HUES48 (cell line): Measurements from ENCODE around the gene RASA3.

Source experiments
- H3K27ac ChIP-seq: one replicate; pipeline ENCODE4 v1.7.0; 2013; ENCODE audit warnings: low read depth, low read length, inconsistent platforms
- H3K27me3 ChIP-seq: 2 replicates; pipeline ENCODE4 v1.6.1; 2013; ENCODE audit warnings: mild to moderate bottlenecking, low read length; ENCODE audit not compliant: control insufficient read depth, insufficient read depth
- H3K36me3 ChIP-seq: 2 replicates; pipeline ENCODE4 v1.6.1; 2013; ENCODE audit warnings: low read length; ENCODE audit not compliant: control insufficient read depth, insufficient read depth
- H3K4me1 ChIP-seq: 2 replicates; pipeline ENCODE4 v1.6.1; 2013; ENCODE audit warnings: mild to moderate bottlenecking, low read length; ENCODE audit not compliant: control insufficient read depth, insufficient read depth
- H3K4me3 ChIP-seq: 2 replicates; pipeline ENCODE4 v1.5.1; 2013; ENCODE audit warnings: mild to moderate bottlenecking, low read depth, low read length
- H3K9ac ChIP-seq: 2 replicates; pipeline ENCODE4 v1.6.1; 2013; ENCODE audit warnings: mild to moderate bottlenecking, low read depth, low read length, moderate library complexity
- H3K9me3 ChIP-seq: 2 replicates; pipeline ENCODE4 v1.6.1; 2013; ENCODE audit warnings: low read length; ENCODE audit not compliant: control insufficient read depth, insufficient read depth

The RASA3 gene

GRCh38 chr13:113960276-113960948, 172.0 kb downstream of the RASA3 start:
- Histone ChIP-seq H3K9me3 (peaks cover 33% of the 10 kb centered on the region), H3K4me3 (no peak overlapping the region), H3K9ac (no peak overlapping the region), H3K36me3 (no peaks in the 10 kb centered on the region), H3K4me1 (no peaks in the 10 kb centered on the region), H3K27me3 (no peaks in the 10 kb centered on the region), H3K27ac (no peak overlapping the region)

DNA sequence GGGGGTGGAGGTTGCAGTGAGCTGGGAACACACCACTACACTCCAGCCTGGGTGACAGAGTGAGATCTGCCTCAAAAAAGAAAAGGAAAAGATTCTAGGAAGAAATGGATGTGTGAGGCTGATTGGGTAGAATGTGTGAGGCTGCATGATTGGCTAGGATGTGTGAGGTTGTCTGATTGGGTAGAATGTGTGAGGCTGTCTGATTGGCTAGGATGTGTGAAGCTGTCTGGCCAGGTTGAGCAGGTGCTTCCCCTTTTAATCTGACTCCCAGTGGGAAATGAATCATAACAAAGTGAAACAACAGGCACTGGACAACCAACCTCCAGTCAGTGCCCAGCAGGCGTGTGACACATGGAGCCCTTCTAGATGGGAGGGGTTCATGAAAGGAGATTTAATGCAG, 173.2 kb downstream of the RASA3 start:
- Histone ChIP-seq H3K27ac (no peak overlapping the region), H3K9me3 (peaks cover 29% of the 10 kb centered on the region)

DNA sequence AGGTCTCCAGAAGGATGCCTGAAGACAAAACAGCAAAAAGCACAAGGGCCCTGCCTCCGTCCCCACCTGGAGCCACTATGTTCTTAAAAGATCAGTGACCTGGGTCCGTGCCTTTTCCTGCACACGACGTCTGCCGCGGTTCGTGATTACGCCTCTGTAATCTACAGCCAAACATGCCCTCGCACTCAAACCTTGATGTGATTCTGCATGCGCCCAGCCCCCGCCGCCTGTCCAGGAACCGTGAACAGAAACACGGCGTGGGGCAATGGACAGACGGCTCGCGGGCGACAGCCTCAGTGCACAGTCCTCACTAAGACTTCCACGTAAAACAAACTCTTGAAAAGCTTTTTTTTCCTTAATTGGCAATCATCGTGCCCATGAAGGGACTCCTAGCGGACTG, 174.1 kb downstream of the RASA3 start:
- Histone ChIP-seq H3K4me3 (no peak overlapping the region), H3K36me3 (no peaks in the 10 kb centered on the region), H3K27ac (no peak overlapping the region), H3K4me1 (no peaks in the 10 kb centered on the region), H3K9ac (no peak overlapping the region), H3K27me3 (no peaks in the 10 kb centered on the region), H3K9me3 (peaks cover 22% of the 10 kb centered on the region)

More for the DNA sequence above, 173.2 kb downstream of the RASA3 start:
- Histone ChIP-seq H3K4me1 (no peaks in the 10 kb centered on the region), H3K27me3 (no peaks in the 10 kb centered on the region), H3K9ac (no peak overlapping the region), H3K36me3 (no peaks in the 10 kb centered on the region), H3K4me3 (no peak overlapping the region)

DNA sequence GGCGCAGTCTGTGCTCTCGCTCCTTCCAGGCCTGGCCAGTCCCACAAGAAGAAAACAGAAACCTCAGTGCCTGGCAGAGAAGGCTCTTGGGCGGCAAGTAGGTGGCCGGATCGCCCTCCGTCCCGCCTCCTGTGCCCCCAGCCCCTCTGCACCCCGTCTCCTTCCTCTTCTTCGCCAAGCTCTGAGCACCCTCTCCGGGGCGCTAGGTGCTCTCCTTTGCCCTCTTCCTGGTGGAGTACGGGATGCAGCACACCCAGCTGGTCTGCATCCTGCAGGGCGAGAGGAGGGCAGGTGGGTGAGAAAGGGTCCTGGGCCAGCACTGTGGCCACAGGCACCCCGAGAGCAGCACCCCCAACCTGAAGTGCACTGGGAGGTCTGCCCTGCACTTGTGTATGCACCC, 175.9 kb downstream of the RASA3 start:
- Histone ChIP-seq H3K9ac (no peak overlapping the region), H3K9me3 (peaks cover 19% of the 10 kb centered on the region), H3K27me3 (no peaks in the 10 kb centered on the region), H3K4me3 (no peak overlapping the region), H3K36me3 (no peaks in the 10 kb centered on the region), H3K27ac (no peak overlapping the region), H3K4me1 (no peaks in the 10 kb centered on the region)

DNA sequence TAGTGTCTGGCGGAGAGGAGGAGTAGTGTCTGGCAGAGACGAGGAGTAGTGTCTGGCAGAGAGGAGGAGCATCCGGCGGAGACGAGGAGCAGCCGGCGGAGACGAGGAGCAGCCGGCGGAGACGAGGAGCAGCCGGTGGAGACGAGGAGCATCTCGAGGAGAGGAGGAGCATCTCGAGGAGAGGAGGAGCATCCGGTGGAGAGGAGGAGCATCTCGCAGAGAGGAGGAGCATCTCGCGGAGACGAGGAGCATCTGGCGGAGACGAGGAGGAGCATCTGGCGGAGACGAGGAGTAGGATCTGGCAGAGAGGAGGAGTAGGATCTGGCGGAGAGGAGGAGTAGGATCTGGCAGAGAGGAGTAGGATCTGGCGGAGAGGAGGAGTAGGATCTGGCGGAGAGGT, 176.7 kb downstream of the RASA3 start:
- Histone ChIP-seq H3K27me3 (no peaks in the 10 kb centered on the region), H3K4me1 (no peaks in the 10 kb centered on the region), H3K9me3 (peaks cover 15% of the 10 kb centered on the region), H3K27ac (no peak overlapping the region), H3K36me3 (no peaks in the 10 kb centered on the region), H3K4me3 (no peak overlapping the region), H3K9ac (no peak overlapping the region)

GRCh38 chr13:113955235-113955634, 177.2 kb downstream of the RASA3 start:
- no peaks in the 10 kb centered on the region for H3K36me3 ChIP-seq
- no peaks in the 10 kb centered on the region for H3K4me1 ChIP-seq
- no peak overlapping the region for H3K9ac ChIP-seq
- H3K4me3 ChIP-seq = no peak overlapping the region
- no peaks in the 10 kb centered on the region for H3K27me3 ChIP-seq
- no peak overlapping the region for H3K27ac ChIP-seq
- H3K9me3 ChIP-seq = peaks cover 12% of the 10 kb centered on the region

DNA sequence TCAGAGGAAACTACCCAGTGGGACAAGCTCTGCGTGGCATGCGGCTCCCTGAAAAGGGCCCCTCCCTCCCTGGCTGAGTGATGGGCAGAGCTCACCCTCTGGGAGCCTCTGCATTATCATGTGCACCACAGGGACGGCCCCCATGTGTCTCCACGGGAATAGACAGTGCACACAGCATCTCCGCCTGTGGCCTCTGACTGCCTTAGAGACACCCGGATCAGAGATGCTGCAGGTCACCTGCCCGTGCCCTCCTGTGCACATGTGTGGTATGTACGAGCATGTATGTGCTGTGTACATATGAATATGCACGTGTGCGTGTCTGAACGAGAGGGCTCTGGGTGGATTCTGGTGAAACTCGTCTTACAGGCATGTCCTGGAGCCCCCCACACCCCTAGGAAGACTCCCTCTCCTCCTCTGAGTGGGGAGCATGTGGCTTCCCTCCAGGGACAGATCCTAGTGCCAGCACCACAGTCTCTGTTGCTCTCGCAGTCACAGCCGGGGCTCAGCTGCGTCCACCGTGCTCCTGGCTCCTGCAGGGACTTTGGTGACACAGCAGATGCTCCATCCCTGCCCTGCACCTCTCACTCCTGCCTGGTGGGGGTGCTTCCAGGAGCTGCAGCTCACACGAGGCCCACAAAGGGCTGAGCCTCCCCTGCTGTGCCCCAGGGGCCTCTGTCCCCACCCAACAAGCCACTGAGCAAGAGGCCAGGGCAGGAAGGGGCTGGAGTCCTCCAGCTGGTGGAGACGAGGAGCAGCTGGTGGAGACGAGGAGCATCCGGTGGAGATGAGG, 178.2 kb downstream of the RASA3 start:
- Histone ChIP-seq H3K9me3 (peaks cover 6% of the 10 kb centered on the region), H3K27ac (no peak overlapping the region), H3K4me3 (no peak overlapping the region), H3K9ac (no peak overlapping the region), H3K4me1 (no peaks in the 10 kb centered on the region), H3K27me3 (no peaks in the 10 kb centered on the region), H3K36me3 (no peaks in the 10 kb centered on the region)

- peaks cover 3% of the 10 kb centered on the region; the same call in 1 of the 2 replicates for H3K9me3 ChIP-seq
- no peaks in the 10 kb centered on the region for H3K27me3 ChIP-seq
- H3K36me3 ChIP-seq = no peaks in the 10 kb centered on the region
- no peak overlapping the region for H3K27ac ChIP-seq
- no peak overlapping the region for H3K4me3 ChIP-seq
- H3K4me1 ChIP-seq = no peaks in the 10 kb centered on the region
- no peak overlapping the region for H3K9ac ChIP-seq
These were observed 178.9 kb downstream of the RASA3 start for GRCh38 chr13:113953561-113953960.

GRCh38 chr13:113952983-113953520, 179.4 kb downstream of the RASA3 start:
- Histone ChIP-seq H3K36me3 (no peaks in the 10 kb centered on the region), H3K27me3 (no peaks in the 10 kb centered on the region), H3K4me1 (no peaks in the 10 kb centered on the region), H3K4me3 (no peak overlapping the region), H3K27ac (no peak overlapping the region), H3K9me3 (peaks cover 3% of the 10 kb centered on the region; the same call in 1 of the 2 replicates), H3K9ac (no peak overlapping the region)

- peaks cover 3% of the 10 kb centered on the region; the same call in 1 of the 2 replicates for H3K9me3 ChIP-seq
- H3K4me3 ChIP-seq = no peak overlapping the region
- no peak overlapping the region for H3K9ac ChIP-seq
- no peaks in the 10 kb centered on the region for H3K36me3 ChIP-seq
- no peak overlapping the region for H3K27ac ChIP-seq
- no peaks in the 10 kb centered on the region for H3K27me3 ChIP-seq
- no peaks in the 10 kb centered on the region for H3K4me1 ChIP-seq
These were observed 180.1 kb downstream of the RASA3 start for GRCh38 chr13:113952151-113952982.
